HFFc6 (cell line): ENCODE measurements around the gene INHBC. TPM values are rescaled to one million over a fixed set of nuclear protein-coding genes. Genes with fewer than 3 reads are reported as not detected.

Experiments
- DNase-seq: peaks from one replicate; pipeline ENCODE4 v3.0.0-alpha.2; 2018
- H3K27ac Mint-ChIP-seq: 2 replicates; pipeline ENCODE4 v1.8.0; 2020; ENCODE audit warnings: mild to moderate bottlenecking, mixed read lengths
- H3K27me3 Mint-ChIP-seq: 2 replicates; pipeline ENCODE4 v1.8.0; 2021; ENCODE audit warnings: mild to moderate bottlenecking, moderate library complexity, mixed read lengths; ENCODE audit not compliant: insufficient read depth
- H3K36me3 Mint-ChIP-seq: 2 replicates; pipeline ENCODE4 v1.8.0; 2021; ENCODE audit warnings: low read depth, mixed read lengths
- H3K4me1 Mint-ChIP-seq: 2 replicates; pipeline ENCODE4 v1.8.0; 2020; ENCODE audit warnings: low read depth, mixed read lengths
- H3K4me3 Mint-ChIP-seq: 2 replicates; pipeline ENCODE4 v1.8.0; 2020; ENCODE audit warnings: mild to moderate bottlenecking, moderate library complexity, mixed read lengths
- H3K9me3 Mint-ChIP-seq: 2 replicates; pipeline ENCODE4 v1.8.0; 2020; ENCODE audit warnings: mild to moderate bottlenecking, mixed read lengths
- CTCF ChIP-seq: fragments of 200-600 bp; sonication (generic); IDR thresholded peaks from 2 replicates; pipeline ENCODE4 v1.5.0; 2021; ENCODE audit warnings: antibody characterized with exemption, mild to moderate bottlenecking
- total RNA-seq, 6 experiments: library from RNA; stranded (reverse); fragmentation: NEBNext Ultra II Directional; extraction: Animal tissue kit (Norgen Biotek cat#: 25700); gene quantifications; 2 replicates in 1 of 6; 3 replicates in 5 of 6; pipeline ENCODE4 v1.2.3, GENCODE V29; 2021

INHBC gene
- total RNA-seq, 6 experiments from 2014 or later: not detected

- H3K27me3 Mint-ChIP-seq: peaks cover 10% of the 10 kb centered on the region
- no peak for TF ChIP-seq CTCF
- peak within 1 kb of the TSS; percentile 95 for H3K27ac Mint-ChIP-seq
- no peak for DNase-seq
- no peaks in the 10 kb centered on the region for H3K36me3 Mint-ChIP-seq
- H3K9me3 Mint-ChIP-seq: no peaks in the 10 kb centered on the region
- peaks cover 54% of the 10 kb centered on the region for H3K4me1 Mint-ChIP-seq
- peak within 1 kb of the TSS; percentile 93 for H3K4me3 Mint-ChIP-seq
Measured at GRCh38 chr12:57459750-57460467, 25.3 kb downstream of the INHBC start, which contains the start of gene GLI1. Gene GLI1 (plus strand): TSS chr12:57459785. CDS start chr12:57463692, 3,907 bp downstream.

GRCh38 chr12:57460468-57460784 is 25.8 kb downstream of the INHBC start:
- Mint-ChIP-seq H3K4me3 (peak overlapping the region; percentile 93), H3K4me1 (peaks cover 49% of the 10 kb centered on the region), H3K9me3 (no peaks in the 10 kb centered on the region), H3K27me3 (peaks cover 10% of the 10 kb centered on the region), H3K27ac (no peak overlapping the region), H3K36me3 (no peaks in the 10 kb centered on the region)
- TF ChIP-seq CTCF: no peak
- DNase-seq: no peak

GRCh38 chr12:57460841-57461275 is 26.3 kb downstream of the INHBC start:
- Mint-ChIP-seq H3K27me3 (peaks cover 10% of the 10 kb centered on the region), H3K9me3 (no peaks in the 10 kb centered on the region), H3K4me1 (peaks cover 45% of the 10 kb centered on the region), H3K36me3 (no peaks in the 10 kb centered on the region), H3K27ac (no peak overlapping the region), H3K4me3 (peak overlapping the region; percentile 93)
- 0 out of 2 replicates have a peak, but pooled peaks have one; percentile 15 for TF ChIP-seq CTCF
- DNase-seq: no peak

- peaks cover 10% of the 10 kb centered on the region for H3K27me3 Mint-ChIP-seq
- H3K9me3 Mint-ChIP-seq: no peaks in the 10 kb centered on the region
- no peak for TF ChIP-seq CTCF
- peaks cover 40% of the 10 kb centered on the region for H3K4me1 Mint-ChIP-seq
- H3K36me3 Mint-ChIP-seq: no peaks in the 10 kb centered on the region
- peak overlapping the region; percentile 93 for H3K4me3 Mint-ChIP-seq
- peak overlapping the region; percentile 87 for H3K27ac Mint-ChIP-seq
- DNase-seq: peak; percentile 40
Measured at GRCh38 chr12:57461276-57461916, 26.8 kb downstream of the INHBC start.

- peak overlapping the region; percentile 93 for H3K4me3 Mint-ChIP-seq
- H3K36me3 Mint-ChIP-seq: no peaks in the 10 kb centered on the region
- H3K27me3 Mint-ChIP-seq: peaks cover 10% of the 10 kb centered on the region
- peaks cover 40% of the 10 kb centered on the region for H3K4me1 Mint-ChIP-seq
- peak overlapping the region; percentile 87 for H3K27ac Mint-ChIP-seq
- peak; percentile 14 for DNase-seq
- H3K9me3 Mint-ChIP-seq: no peaks in the 10 kb centered on the region
- TF ChIP-seq CTCF: no peak
Measured at GRCh38 chr12:57461917-57462250, 27.3 kb downstream of the INHBC start.
